Stimulated activated CD8-positive, alpha-beta memory T cell treated with anti-CD3 and anti-CD28 coated beads, Interleukin-12 subunit alpha, Interleukin-12 subunit beta, amount 100 ng/mL, for 4 hours (primary cell): ENCODE data around the gene NEURL4.
A peak's percentile ranks its signal among the peaks of the same experiment; 100 is the strongest.
"Not testable (repeated sequence)": the region's sequence is repeated elsewhere in the genome, so short reads cannot be mapped to it uniquely, and the experiment has no call there.

Source experiments
- DNase-seq: peaks from one replicate; pipeline ENCODE4 v3.0.0-alpha.2; 2020; ENCODE audit warnings: low read depth

NEURL4 gene

DNA sequence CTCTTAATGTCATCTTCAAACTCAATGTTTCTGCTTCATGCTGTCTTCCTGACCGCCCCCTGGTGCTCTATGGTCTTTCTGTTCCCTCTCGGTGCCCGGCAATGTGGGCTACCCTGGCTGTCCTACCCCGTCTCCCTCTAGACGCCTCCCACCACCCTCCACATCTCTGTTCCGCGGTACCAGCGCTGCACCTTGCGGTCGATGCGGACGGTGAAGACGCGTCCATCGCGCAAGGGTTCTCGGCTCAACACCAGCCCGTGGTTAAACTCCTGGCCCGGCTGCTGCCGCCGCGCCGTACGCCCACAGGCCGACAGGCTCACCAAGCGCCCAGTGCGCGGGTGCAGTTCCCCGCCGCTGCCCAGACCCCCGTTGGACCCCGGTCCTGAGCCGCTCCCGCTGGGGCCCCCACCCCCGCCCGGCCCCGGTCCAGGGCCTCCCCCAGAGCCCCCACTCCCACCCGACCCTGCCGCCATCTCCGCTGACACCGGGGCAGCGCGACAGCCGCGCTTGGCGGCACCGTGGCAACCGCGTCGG, at the start of gene NEURL4:
NEURL4 (minus strand) TSS at position 496 of the 534 bp plus-strand sequence; CDS start at position 473, 23 bp downstream.
- DNase-seq, result no peak

DNA sequence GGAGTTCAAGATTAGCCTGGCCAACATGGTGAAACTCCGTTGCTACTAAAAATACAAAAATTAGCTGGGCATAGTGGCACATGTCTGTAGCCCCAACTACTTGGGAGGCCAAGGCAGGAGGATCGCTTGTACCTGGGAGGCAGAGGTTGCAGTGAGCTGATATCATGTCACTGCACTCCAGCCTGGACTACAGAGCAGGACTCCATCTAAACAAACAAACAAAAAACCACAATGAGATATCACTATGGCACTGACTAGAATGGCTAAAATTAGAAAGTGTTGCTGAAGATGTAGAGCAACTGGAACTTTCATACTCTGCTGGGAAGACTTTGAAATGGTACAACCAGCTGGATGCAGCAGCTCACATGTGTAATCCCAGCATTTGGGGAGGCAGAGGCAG, 45.2 kb upstream of the NEURL4 start:
- DNase-seq, result no peak

DNA sequence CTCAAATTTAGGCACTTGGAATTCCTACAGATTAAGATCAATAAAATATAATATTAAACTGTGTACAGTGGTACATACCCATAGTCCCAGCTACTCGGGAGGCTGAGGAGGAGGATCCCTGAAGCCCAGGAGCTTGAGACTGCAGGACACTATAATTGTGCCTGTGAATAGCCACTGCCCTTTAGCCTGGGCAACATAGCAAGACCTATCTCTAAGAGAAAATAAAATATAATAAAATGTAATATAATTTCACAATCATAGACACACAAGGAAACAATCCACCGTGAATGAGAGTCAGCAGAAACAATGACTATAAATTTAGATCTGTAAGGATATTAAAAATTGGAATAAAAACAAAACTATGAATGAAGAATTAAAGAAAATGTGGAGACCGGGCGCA, 41.7 kb upstream of the NEURL4 start:
- DNase-seq, result no peak

DNA sequence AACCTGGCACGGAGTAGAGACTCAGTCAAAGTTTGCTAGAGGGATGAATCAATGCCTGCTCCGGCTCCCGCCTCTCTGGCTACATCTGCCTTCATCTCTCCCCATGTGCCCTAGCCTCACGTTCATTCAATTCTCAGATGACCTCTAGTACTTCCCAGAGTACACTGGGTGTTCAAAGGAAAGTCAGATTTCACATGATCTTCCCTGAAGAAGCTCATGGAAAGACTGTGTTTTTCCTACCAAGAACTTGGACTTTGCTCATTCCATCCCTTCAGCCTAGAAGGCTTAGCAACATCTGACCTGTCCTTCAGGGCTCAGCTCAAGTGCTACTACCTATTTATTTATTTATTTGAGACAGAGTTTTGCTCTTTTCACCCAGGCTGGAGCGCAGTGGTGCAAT, 40.7 kb upstream of the NEURL4 start:
- DNase-seq, result no peak

DNA sequence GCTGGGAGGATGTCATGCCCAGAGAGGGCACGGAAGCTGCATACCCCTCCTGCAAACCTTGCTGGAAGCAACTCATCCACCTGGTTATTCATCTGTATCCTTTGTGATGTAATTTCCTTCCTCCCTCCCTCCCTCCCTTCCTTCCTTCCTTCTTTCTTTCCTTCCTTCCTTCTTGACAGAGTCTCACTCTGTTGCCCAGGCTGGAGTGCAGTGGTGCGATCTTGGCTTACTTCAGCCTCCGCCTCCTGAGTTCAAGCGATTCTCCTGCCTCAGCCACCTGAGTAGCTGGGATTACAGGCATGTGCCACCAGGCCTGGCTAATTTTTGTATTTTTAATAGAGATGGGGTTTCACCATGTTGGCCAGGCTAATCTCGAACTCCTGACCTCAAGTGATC, 39.5 kb upstream of the NEURL4 start:
- not testable (repeated sequence) for DNase-seq

DNA sequence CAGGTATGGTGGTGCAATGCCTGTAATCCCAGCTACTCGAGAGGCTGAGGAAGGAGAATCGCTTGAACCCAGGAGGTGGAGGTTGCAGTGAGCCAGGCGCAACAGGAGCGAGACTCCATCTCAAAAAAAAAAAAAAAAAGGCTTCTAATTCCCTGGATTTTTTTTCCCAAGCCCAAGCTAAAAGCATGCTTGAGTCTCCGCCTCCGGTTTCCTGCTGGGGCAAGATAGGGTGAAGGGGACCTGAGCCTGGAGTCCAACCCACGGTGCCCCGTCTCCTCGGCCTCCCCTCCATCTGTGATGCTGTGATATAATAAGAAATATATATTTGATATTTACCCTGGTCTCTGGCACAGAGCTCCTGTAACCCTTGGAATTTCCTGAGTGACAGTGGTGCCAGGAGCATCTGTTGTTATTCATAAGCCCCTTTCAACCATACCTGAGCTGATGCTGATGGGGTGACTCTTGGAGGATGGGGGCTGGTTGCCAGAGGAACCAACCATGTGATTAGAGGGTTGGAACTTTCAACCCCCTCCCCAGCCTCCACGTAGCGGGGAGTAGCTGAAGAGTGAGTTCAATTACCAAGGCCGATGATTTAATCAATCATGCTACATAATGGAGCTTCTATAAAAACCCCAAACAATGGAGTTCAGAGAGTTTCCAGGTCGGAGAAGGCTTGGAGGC, 38.9 kb upstream of the NEURL4 start:
- DNase-seq, result no peak

DNA sequence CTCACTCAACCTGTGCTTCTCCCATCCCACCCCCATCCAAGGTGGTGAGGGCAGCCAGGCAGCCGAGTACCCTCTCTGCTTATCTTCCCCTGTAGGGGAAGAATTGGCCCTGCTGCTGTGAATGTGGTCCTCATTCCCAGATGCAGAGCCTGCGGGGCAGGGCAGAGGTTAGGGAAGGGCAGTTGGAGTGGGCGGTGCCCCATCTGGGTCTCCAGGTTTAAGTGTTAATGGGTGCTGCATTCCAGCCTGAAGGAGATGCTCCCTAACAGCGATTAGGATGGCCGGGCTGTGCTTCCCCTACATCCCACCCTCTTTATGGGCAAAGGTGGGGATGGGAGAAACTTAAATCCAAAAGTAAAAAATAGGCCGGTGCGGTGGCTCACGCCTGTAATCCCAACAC, 37.9 kb upstream of the NEURL4 start:
- DNase-seq, result no peak

DNA sequence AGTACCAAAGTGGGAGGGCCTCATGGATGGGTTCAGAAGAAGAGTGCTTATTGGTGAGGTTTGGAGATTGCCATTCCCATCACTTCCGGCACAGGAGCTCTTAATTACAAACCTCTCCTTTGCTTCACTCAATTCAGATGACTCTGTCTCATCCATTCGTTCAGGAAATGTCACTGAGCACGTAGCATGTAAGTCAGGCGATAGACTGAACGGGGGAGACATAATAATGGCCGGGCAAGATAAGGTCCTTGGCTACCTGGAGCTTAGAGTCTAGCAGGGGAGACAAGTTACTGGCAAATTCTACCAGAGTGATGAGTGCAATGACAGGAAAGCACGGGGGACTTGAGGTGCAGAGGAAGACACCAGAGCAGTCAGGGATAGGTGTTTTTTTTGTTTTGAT, 36.8 kb upstream of the NEURL4 start:
- DNase-seq, result not testable (repeated sequence)

DNA sequence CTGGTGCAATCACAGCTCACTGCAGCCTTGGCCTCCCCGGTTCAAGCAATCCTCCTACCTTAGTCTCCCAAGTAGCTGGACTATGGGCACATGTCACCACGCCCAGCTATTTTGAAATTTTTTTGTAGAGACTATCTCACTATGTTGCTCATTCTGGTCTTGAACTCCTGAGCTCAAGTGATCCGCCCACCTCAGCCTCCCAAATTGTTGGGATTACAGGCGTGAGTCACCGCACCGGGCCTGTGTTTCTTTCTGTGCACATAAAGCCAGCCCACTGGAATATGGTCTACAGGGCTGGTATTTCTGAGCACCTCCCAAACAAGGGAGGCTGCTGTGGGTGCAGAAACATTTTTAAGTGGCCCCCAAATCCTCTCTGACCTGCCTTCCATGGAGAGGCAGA, 34.2 kb upstream of the NEURL4 start:
- no peak for DNase-seq

DNA sequence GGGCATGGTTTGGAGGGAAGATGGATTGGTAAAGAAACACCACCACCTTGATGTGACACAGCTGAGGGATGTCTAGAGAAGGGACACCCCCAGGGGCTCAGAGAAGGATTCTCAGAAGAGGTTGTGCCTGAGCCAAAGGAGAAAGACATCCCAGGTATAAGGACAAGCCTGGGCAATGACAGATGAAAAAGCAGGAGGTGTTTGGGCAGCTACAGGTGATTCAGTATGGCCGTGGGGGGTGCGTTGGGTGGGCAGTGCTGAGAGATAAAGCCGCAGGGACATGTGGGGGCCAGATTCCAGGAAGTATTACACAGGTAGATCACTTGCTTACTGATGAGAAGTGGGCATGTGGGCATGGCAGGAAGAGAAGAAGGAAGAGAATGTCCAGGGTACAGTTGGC, 32.8 kb upstream of the NEURL4 start:
- DNase-seq, result no peak

DNA sequence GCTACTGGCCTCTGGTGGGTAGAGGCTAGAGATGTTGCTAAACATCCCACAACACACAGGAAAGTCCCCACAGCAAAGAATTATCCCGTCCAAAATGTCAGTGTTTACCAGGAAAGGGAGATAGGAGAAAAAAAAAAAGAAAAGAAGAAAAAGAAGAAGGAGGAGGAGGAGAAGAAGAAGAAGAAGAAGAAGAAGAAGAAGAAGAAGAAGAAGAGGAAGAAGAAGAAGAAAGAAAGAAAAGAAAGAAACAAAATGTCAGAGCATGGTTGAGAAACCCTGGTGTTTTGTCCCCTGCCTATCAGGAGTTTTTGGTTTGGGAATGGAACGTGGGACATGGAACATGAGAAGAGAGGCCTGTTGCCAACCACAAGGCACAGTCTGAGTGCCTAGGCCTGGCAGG, 28.2 kb upstream of the NEURL4 start:
- DNase-seq, result no peak

DNA sequence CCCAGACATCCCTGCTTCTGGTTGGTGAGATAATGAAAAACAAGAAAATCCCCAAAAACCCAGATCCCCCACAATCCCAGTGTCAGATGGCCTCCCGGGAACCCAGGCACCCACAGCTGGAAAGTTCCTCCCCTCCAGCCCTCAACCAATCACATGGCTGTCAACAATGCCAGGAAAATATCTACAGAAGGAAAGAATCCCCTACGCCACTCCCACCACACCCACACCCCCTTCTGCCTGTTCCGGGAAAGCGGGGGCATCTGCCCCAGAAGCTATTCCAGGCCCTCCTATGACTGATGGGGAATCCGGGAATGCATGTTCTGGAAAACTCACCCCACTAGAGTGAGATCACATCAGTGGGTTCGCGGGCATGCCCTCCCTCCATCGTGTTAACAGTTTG, 27.6 kb upstream of the NEURL4 start:
- no peak for DNase-seq

DNA sequence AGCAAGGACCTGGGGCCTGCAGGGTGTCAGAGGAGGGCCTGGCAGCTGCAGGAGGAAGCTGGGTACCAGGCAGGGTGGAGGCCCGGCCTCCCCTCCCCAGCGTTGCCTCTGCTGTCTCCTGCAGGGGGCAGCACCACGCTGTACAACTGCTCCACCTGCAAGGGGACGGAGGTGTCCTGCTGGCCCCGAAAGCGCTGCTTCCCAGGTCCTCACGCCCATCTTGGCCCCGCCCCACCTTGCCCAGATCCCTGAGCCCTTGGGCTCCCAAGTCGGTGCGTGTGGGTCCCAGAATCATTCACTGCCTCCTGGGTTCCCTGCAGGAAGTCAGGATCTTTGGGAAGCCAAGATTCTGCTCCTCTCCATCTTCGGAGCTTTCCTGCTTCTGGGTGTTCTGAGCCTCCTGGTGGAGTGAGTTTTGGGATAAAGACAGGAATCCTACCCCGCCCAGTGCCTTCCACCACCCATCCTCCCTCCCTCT, 27.0 kb upstream of the NEURL4 start:
- DNase-seq, result peak; percentile 66

DNA sequence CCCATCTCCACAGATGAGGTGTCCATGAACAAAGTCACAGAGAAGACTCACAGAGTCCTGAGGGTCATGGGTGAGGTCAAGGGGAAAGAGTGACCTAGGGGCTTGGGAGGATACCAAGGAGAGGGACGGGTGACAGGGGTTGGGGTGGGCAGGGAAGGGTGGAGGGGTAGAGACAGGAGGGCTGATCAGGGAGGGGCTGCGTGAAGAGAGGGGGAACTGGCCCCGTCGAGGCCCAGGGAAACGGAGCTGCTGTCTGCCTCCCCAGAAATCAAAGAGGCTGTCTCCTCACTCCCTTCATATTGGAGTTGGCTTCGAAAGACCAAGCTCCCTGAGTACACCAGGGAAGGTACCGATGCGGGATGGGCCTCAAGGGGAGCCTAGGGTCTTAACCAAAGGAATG, 26.4 kb upstream of the NEURL4 start:
- DNase-seq, result no peak

DNA sequence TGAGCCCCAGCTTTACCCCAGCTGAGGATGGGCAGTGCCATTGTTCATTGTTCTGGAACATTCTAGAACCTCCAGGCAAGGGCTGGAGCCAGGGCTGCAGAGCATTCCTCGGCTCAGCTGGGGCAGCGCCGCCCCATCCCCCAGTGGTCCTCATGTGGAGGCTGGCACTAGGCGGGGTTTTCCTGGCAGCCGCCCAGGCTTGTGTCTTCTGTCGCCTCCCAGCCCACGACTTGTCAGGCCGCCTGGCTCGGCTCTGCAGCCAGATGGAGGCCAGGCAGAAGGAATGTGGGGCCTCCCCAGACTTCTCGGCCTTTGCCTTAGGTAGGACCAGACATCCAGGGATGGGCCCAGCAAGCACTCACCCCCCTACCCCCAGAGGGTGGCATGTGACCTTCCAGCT, 25.9 kb upstream of the NEURL4 start, which contains the start of gene TMEM95:
TMEM95 (plus strand) TSS at position 104 of the 400 bp plus-strand sequence; CDS start at position 153, 49 bp downstream.
- no peak for DNase-seq

DNA sequence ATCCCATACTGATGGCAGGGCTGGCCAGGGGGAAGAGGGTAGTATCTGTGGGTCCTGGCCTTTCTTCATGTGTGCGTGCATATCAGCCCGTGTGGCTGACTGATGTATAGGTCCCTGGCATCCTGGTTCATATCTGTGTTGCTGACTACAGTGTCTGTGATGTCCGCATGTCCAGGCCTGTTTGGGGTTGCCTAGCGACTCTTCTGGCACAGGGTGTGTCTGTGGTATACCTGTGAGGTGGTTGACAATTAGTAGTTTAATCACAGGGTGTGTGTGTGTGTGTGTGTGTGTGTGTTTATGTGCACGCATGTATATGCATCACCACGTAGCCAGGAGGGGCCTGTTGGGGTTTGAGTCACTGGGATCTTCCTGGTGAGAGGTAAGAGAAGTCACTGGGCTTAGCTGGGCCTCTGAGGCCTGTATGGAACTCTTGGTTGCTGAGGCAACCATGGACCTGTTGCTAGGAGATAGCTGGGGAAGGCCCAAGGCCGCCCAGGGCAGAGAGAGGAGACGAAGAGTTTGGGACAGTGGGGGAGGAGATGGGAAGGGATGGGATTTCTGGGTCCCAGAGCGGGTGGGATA, 25.2 kb upstream of the NEURL4 start:
- DNase-seq, result no peak

DNA sequence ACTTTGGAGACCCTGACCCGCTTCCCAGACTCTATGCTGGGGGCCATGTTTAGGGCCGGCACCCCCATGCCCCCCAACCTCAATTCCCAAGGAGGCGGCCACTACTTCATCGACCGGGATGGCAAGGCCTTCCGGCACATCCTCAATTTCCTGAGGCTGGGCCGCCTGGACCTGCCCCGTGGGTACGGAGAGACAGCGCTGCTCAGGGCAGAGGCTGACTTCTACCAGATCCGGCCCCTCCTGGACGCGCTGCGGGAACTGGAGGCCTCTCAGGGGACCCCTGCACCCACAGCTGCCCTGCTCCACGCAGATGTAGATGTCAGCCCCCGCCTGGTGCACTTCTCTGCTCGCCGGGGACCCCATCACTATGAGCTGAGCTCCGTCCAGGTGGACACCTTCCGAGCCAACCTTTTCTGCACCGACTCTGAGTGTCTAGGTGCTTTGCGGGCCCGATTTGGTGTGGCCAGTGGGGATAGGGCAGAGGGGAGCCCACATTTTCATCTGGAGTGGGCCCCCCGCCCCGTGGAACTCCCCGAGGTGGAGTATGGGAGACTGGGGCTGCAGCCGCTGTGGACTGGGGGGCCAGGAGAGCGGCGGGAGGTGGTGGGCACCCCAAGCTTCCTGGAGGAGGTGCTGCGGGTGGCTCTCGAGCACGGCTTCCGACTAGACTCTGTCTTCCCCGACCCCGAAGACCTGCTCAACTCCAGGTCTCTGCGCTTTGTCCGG, 23.9 kb upstream of the NEURL4 start:
- no peak for DNase-seq

DNA sequence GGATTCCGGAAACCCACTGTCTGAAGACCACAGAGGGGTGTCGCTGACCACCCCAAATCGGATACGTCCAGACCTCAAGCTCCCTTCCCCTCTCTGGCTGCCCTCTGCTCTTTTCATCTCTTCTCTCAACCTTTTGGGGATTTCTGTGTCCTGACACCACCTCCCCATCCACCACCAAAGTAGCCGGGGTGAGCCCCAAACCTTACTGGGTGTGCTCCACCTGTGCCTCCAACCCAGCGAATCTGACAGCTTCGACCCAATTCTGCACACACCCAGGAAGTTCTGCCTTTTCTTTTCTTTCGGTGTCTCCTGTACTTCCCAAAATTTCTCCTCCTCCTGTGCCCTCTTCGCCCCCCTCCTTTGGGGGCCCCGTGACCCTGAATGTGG, 23.4 kb upstream of the NEURL4 start:
- no peak for DNase-seq

DNA sequence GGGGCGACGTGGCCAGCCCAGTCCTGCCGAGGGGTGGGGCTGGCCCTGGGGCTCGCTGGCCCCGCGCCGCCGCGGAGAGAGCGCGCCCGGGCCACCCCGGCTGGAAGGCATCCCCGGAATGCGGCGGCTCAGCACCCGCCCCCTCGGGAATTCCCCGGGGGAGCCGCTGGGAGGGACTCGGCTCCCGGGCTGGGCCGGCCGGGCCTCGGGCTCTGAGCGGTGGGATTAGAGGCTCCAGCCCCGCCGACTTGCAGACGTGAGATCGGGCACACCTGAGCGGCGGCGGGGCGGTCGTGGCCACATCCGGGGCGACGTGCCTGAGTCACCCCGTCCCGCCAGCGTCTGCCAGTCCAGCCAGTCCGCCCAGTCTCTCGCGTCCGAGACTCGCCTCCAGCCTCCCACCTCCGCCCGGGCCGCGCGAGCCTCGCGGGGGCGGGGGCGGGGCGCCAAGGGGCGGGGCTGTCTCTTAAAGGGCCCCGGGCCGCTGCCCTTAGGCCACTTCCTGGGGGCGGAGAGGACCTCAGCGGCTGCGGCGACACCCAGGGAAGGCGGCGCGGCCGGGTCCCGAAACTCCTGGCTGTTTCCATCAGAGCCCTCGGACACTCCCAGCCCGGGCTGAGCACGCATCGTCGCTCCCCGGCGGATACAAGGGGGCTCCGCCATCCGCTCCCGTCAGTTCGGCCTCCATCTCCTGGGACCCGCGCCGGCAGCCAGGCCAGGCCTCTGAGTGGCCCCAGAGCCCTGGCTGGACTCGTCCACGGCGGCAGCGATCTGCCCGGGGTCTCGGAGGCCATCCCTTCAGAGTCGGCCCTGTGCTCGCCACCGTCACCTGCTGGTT, 22.7 kb upstream of the NEURL4 start, which contains the start of gene KCTD11:
KCTD11 (plus strand) TSS at position 498 of the 838 bp plus-strand sequence.
- peak; percentile 71 for DNase-seq

DNA sequence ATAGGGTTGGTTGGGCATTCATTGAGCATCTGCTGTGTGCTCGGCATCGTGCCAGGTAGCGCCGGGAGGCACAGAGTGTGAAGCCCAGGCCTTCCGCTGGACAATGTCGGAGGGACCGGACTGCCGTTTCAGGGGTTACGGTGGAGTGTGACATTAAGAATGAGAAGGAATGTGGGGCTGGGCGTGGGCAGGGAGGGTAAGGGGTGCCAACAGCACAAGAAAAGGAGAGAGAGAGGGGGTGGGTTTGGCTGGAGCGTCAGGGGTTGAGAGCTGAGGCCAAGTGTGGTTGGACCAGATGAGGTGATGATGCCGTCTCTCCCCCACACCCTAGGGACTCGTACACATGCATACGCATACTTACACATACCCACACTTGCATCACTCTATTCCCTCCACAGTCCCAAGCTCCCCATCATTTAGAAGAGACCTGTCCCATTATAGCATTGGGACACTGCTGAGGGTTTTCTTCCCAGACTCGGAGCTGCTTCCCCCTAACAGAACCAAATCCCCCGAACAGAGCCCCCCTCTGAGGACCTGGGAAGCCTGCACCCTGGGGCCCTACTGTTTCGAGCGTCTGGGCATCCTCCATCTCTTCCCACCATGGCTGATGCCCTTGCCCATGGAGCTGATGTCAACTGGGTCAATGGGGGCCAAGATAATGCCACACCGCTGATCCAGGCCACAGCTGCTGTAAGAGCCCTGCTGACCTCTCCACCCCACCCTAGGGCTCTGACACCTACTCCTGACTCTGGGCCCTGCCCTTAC, 19.5 kb upstream of the NEURL4 start:
- no peak for DNase-seq
